ENCODE results near the gene SLIT3.

Gene SLIT3

DNA sequence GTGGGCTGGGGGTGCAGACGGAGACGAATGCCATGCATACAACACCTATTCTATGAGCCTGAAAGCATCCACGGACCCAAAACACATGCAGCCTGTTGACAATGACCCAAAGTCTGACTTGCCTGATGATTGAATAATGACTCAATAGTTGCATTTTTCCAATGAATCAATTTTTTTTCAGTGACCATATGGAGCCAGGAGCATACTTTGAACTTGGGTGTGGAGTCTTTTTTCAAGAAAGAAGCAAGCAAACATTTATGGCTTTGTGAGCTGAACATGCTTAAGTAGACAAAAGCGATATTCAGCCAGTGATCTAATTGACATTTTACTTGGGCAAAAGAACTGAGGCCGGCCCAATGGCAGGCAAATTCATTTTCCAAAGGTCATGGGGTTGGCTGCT is 437.9 kb downstream of the SLIT3 start:
- H3K36me3 Mint-ChIP-seq (ENCODE audit: low read depth): no peaks in the 10 kb centered on the region
- H3K9me3 Mint-ChIP-seq: peaks cover 5% of the 10 kb centered on the region
- no peak overlapping the region for H3K27ac Mint-ChIP-seq
- no peak overlapping the region for H3K4me3 Mint-ChIP-seq
- DNase-seq (ENCODE audit: low spot score): no peak
- peaks cover 3% of the 10 kb centered on the region for H3K27me3 Mint-ChIP-seq (ENCODE audit: low read depth)
- no peaks in the 10 kb centered on the region for H3K4me1 Mint-ChIP-seq (ENCODE audit: low read depth)

DNA sequence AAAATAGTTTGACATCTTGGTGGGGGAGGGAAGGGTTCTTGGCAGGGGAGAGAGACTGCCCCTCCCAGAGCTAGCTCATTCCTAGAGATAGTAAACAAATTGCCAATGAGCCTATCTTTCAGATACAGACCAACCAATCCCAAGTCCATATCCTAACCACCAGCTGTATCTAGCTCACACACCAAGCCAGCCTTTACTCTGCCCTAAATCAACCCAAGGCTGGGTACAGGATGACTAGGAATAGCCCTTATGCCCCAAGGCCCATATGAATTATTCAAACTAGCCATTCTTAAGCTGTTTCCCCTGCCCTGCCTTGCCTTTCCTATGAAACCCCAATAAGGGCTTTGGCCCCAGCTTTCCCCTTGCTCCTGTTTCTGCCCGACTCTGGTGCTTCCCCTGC is 440.4 kb downstream of the SLIT3 start:
- Mint-ChIP-seq H3K27me3 (ENCODE audit: low read depth) (peaks cover 3% of the 10 kb centered on the region), H3K9me3 (peaks cover 5% of the 10 kb centered on the region), H3K27ac (no peak overlapping the region), H3K4me1 (ENCODE audit: low read depth) (no peaks in the 10 kb centered on the region), H3K4me3 (no peak overlapping the region), H3K36me3 (ENCODE audit: low read depth) (no peaks in the 10 kb centered on the region)
- no peak for DNase-seq (ENCODE audit: low spot score)

DNA sequence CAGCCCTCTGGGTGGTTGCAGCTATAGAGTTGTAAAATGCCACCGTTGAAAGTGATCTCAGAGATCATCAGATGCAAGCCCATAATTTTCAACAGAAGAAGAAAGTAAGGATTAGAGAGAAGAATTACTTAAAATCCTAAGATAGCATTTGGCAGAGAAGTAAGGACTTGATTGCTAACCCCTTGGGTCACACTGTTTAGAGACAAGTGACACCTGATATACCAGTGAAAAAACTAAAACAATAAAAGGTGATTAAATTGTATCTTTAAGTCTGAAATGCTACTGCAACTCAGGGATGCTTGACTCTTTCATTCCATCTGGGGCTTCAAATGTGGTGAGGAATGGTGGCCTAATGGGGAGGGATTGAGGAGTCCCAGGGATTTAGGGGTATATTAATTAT is 440.9 kb downstream of the SLIT3 start:
- Mint-ChIP-seq H3K36me3 (ENCODE audit: low read depth) (no peaks in the 10 kb centered on the region), H3K27me3 (ENCODE audit: low read depth) (peaks cover 3% of the 10 kb centered on the region), H3K4me3 (no peak overlapping the region), H3K9me3 (peaks cover 5% of the 10 kb centered on the region), H3K4me1 (ENCODE audit: low read depth) (peaks cover 2% of the 10 kb centered on the region), H3K27ac (no peak overlapping the region)
- DNase-seq (ENCODE audit: low spot score): no peak

DNA sequence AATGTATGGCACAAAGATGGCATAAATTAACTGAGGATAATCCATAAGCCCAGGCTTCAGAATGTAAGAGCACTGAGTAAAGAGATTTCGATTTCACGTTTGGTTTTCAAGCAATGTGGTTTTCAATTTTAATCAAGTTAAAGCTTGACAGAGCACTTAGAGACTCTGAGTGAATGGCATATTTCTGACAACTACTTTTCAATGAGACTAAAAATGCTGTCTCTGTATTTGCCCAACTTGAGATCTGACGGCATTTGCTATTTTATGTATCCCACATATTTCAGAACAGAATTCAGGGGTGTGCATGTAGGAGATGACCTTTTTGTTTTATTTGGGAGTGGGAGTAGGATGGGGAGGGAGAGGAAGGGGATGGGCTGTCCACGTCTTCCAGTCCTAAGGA is 441.5 kb downstream of the SLIT3 start:
- no peaks in the 10 kb centered on the region for H3K36me3 Mint-ChIP-seq (ENCODE audit: low read depth)
- H3K4me3 Mint-ChIP-seq: no peak overlapping the region

GRCh38 chr5:168858994-168859393 is 441.9 kb downstream of the SLIT3 start:
- Mint-ChIP-seq H3K27me3 (ENCODE audit: low read depth) (peaks cover 3% of the 10 kb centered on the region), H3K4me3 (no peak overlapping the region), H3K9me3 (peaks cover 5% of the 10 kb centered on the region), H3K4me1 (ENCODE audit: low read depth) (peaks cover 7% of the 10 kb centered on the region), H3K27ac (no peak overlapping the region), H3K36me3 (ENCODE audit: low read depth) (no peaks in the 10 kb centered on the region)
- DNase-seq (ENCODE audit: low spot score): no peak

More for the DNA sequence above, 441.5 kb downstream of the SLIT3 start:
- DNase-seq (ENCODE audit: low spot score): no peak
- peaks cover 3% of the 10 kb centered on the region for H3K27me3 Mint-ChIP-seq (ENCODE audit: low read depth)
- H3K4me1 Mint-ChIP-seq (ENCODE audit: low read depth): peaks cover 2% of the 10 kb centered on the region
- peaks cover 5% of the 10 kb centered on the region for H3K9me3 Mint-ChIP-seq
- no peak overlapping the region for H3K27ac Mint-ChIP-seq

GRCh38 chr5:168858371-168858770 is 442.6 kb downstream of the SLIT3 start:
- no peak overlapping the region for H3K4me3 Mint-ChIP-seq
- peaks cover 5% of the 10 kb centered on the region for H3K9me3 Mint-ChIP-seq
- no peak overlapping the region for H3K27ac Mint-ChIP-seq
- H3K4me1 Mint-ChIP-seq (ENCODE audit: low read depth): peaks cover 11% of the 10 kb centered on the region
- DNase-seq (ENCODE audit: low spot score): no peak
- no peaks in the 10 kb centered on the region for H3K36me3 Mint-ChIP-seq (ENCODE audit: low read depth)
- H3K27me3 Mint-ChIP-seq (ENCODE audit: low read depth): peaks cover 3% of the 10 kb centered on the region

- Mint-ChIP-seq H3K4me1 (ENCODE audit: low read depth) (peaks cover 50% of the 10 kb centered on the region), H3K36me3 (ENCODE audit: low read depth) (no peaks in the 10 kb centered on the region), H3K27me3 (ENCODE audit: low read depth) (no peaks in the 10 kb centered on the region), H3K9me3 (no peaks in the 10 kb centered on the region), H3K27ac (no peak overlapping the region), H3K4me3 (peak overlapping the region; percentile 13)
- DNase-seq (ENCODE audit: low spot score): no peak
Observed at GRCh38 chr5:168853972-168854371, 447.0 kb downstream of the SLIT3 start.

DNA sequence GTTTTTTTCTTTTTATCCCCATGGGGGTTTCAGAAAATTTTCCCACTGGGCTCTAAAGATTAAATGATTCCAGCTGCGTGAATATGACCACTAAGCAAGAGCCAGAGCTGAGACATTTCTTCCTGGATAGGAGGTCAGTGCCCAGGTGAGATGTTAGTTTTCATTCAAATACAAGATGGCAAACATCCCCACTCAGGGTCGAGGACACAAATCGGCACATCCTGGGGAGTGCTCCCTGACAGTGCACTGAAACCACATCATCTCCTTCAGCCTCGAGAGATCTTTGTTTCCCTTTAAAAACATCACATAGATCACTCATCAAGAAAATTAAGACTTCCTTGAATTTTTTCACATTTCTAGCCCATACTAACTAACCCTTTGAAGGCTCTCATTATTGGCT is 448.6 kb downstream of the SLIT3 start:
- peak overlapping the region; percentile 79 for H3K4me3 Mint-ChIP-seq
- no peaks in the 10 kb centered on the region for H3K27me3 Mint-ChIP-seq (ENCODE audit: low read depth)
- no peaks in the 10 kb centered on the region for H3K9me3 Mint-ChIP-seq
- H3K4me1 Mint-ChIP-seq (ENCODE audit: low read depth): peaks cover 50% of the 10 kb centered on the region
- no peaks in the 10 kb centered on the region for H3K36me3 Mint-ChIP-seq (ENCODE audit: low read depth)
- peak; percentile 40 for DNase-seq (ENCODE audit: low spot score)
- H3K27ac Mint-ChIP-seq: peak overlapping the region; percentile 90

DNA sequence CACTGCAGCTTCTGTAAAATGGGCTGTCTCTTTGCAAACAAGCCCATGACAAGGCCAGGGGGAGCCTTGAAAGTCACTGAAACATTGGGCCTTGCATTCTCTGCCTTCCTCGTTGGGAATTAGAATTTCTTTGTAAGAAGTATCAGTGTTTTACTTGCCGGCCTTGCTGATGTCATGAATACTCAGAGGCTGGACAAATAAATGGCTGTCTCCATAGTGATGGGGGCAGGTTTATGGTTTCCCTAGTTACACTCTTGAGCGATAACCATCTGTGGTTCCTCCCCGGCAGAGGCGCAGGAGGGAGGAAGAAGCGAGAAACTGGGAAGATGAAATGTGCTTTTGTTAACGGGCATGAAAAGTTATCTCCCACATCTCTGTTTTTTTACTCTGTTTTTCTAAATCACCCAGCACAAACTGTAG is 449.0 kb downstream of the SLIT3 start:
- peak overlapping the region; percentile 79 for H3K4me3 Mint-ChIP-seq
- no peaks in the 10 kb centered on the region for H3K9me3 Mint-ChIP-seq
- peaks cover 50% of the 10 kb centered on the region for H3K4me1 Mint-ChIP-seq (ENCODE audit: low read depth)
- no peaks in the 10 kb centered on the region for H3K27me3 Mint-ChIP-seq (ENCODE audit: low read depth)
- peak overlapping the region; percentile 90 for H3K27ac Mint-ChIP-seq
- no peaks in the 10 kb centered on the region for H3K36me3 Mint-ChIP-seq (ENCODE audit: low read depth)
- peak; percentile 79 for DNase-seq (ENCODE audit: low spot score)

- H3K4me1 Mint-ChIP-seq (ENCODE audit: low read depth): peaks cover 50% of the 10 kb centered on the region
- peak overlapping the region; percentile 73 for H3K4me3 Mint-ChIP-seq
- no peaks in the 10 kb centered on the region for H3K27me3 Mint-ChIP-seq (ENCODE audit: low read depth)
- H3K36me3 Mint-ChIP-seq (ENCODE audit: low read depth): no peaks in the 10 kb centered on the region
- H3K27ac Mint-ChIP-seq: peak overlapping the region; percentile 73
- DNase-seq (ENCODE audit: low spot score): no peak
- no peaks in the 10 kb centered on the region for H3K9me3 Mint-ChIP-seq
Observed at GRCh38 chr5:168850683-168851082, 450.3 kb downstream of the SLIT3 start.

DNA sequence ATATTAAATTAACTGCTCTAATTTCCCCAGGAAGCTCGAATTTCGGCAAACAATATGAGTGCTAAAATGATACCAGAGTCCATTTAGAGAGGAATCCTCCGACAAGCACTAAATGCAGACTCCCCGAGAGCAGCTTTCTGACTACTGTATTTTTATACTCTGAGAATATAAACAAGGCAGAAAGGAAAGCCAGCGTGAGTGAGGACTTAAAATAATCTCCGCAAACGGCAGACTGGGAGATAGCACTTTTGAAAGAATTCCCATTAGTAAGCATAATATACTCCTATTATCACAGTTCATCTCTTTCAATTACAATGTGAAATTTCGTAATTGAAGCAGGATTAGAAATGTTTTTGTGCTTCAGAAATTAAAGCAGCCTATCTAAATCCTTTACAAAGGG is 452.4 kb downstream of the SLIT3 start:
- Mint-ChIP-seq H3K27me3 (ENCODE audit: low read depth) (no peaks in the 10 kb centered on the region), H3K27ac (no peak overlapping the region), H3K36me3 (ENCODE audit: low read depth) (no peaks in the 10 kb centered on the region), H3K4me1 (ENCODE audit: low read depth) (peaks cover 39% of the 10 kb centered on the region), H3K9me3 (no peaks in the 10 kb centered on the region), H3K4me3 (no peak overlapping the region)
- DNase-seq (ENCODE audit: low spot score): no peak

GRCh38 chr5:168847511-168848073 is 453.3 kb downstream of the SLIT3 start:
- no peak for DNase-seq (ENCODE audit: low spot score)
- H3K27ac Mint-ChIP-seq: no peak overlapping the region
- H3K4me3 Mint-ChIP-seq: no peak overlapping the region
- H3K27me3 Mint-ChIP-seq (ENCODE audit: low read depth): no peaks in the 10 kb centered on the region
- H3K9me3 Mint-ChIP-seq: no peaks in the 10 kb centered on the region
- peaks cover 32% of the 10 kb centered on the region for H3K4me1 Mint-ChIP-seq (ENCODE audit: low read depth)
- H3K36me3 Mint-ChIP-seq (ENCODE audit: low read depth): no peaks in the 10 kb centered on the region

- Mint-ChIP-seq H3K4me3 (no peak overlapping the region), H3K9me3 (no peaks in the 10 kb centered on the region), H3K36me3 (ENCODE audit: low read depth) (no peaks in the 10 kb centered on the region), H3K27ac (no peak overlapping the region), H3K4me1 (ENCODE audit: low read depth) (peaks cover 10% of the 10 kb centered on the region), H3K27me3 (ENCODE audit: low read depth) (peaks cover 3% of the 10 kb centered on the region)
- DNase-seq (ENCODE audit: low spot score): no peak
Observed at GRCh38 chr5:168844922-168845296, 456.0 kb downstream of the SLIT3 start.

DNA sequence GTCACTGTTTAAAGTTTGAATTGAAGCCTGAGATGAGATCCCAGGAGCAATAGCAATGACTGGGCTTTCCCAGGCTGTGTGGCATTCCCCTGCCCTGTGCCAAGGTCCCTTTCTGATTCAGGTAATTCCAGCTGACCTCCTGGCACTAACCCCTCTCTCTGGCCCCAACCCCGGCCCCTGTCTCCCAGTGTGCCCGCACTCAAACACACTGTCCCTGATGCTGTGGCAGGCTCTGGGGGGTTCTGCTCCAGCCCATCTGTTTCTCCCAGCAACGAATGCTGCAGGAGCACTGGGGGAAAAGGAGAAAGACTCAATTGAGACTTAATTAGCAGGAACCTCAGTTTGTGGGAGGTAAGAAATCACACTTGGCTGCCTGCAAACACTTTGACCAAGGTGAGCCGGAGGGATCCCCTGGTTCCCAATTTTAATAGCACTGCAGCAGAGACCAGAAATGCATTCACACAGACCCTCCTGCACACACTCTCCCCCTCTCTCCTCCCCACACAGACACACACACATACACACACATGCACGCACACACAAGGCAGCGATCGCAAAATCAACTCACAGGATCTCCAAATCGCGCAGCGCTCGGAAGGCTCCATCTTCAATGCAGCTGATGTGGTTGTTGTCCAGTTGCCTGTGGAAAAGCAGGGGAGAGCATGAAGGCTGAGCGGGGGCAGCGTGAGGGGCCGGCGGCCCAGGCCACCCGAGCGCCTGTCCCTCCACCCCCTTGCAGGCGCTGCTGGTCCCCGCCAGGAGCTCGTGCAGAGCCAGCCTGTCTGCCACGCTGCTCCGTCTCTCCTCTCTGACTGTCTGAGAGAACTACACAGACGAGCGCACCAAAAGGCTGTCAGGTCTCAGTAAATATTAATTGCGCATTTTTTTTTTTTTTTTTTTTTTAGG is 456.7 kb downstream of the SLIT3 start:
- DNase-seq (ENCODE audit: low spot score): no peak
- Mint-ChIP-seq H3K36me3 (ENCODE audit: low read depth) (no peaks in the 10 kb centered on the region), H3K4me1 (ENCODE audit: low read depth) (peaks cover 5% of the 10 kb centered on the region), H3K27ac (no peak overlapping the region), H3K4me3 (no peak overlapping the region), H3K9me3 (no peaks in the 10 kb centered on the region), H3K27me3 (ENCODE audit: low read depth) (peaks cover 3% of the 10 kb centered on the region)

Measured in T-helper 2 cell treated with Interferon-gamma antibody and Interleukin-4, amounts not matched to agents 5 μg/mL and 100 μg/mL, for 36 hours (primary cell).